ENCODE data around the gene DAB1. TPM values are rescaled to one million over a fixed set of nuclear protein-coding genes. Genes with fewer than 3 reads are reported as not detected.

The DAB1 gene
- total and polyA plus RNA-seq, 10 of the 15 experiments (the other 5 are each of a cell fraction or from before 2014, with no cell fraction given) = 0.02 to 0.10 (median 0.03) TPM; not detected in 5

GRCh38 chr1:57118948-57119603 lies 304.8 kb downstream of the DAB1 start (continued):
- no peak for TF ChIP-seq RBBP5 (conservative IDR thresholded peaks at IDR 0.05)
- no peak for TF ChIP-seq RCOR1 (conservative IDR thresholded peaks at IDR 0.05; ENCODE audit: low read depth, low read length)
- TF ChIP-seq ZNF274 (IDR thresholded peaks at IDR 0.05; ENCODE audit: insufficient read depth, insufficient read length) = no peak

- no peak for FAIRE-seq
- no peak for TF ChIP-seq NFYA (IDR thresholded peaks at IDR 0.05; ENCODE audit: borderline replicate concordance, low read depth, low read length)
- no peak for TF ChIP-seq CTCF (IDR thresholded peaks at IDR 0.05 in 2 of 3, conservative IDR thresholded peaks at IDR 0.05 in 1 of 3; ENCODE audit: control insufficient read depth in 2 of 3, extremely low read depth in 1 of 3, insufficient read depth in 1 of 3, low read depth in 3 of 3, low read length in 3 of 3)
- TF ChIP-seq SP1 (IDR thresholded peaks at IDR 0.05; ENCODE audit: low read depth, low read length) = no peak
- no peak for TF ChIP-seq CEBPB (IDR thresholded peaks at IDR 0.05; ENCODE audit: borderline replicate concordance in 1 of 2, low read depth in 2 of 2, low read length in 2 of 2)
- no peak for TF ChIP-seq KDM1A (IDR thresholded peaks at IDR 0.05; ENCODE audit: borderline replicate concordance)
- TF ChIP-seq JUNB (IDR thresholded peaks at IDR 0.05) = no peak
- TF ChIP-seq IRF4 (IDR thresholded peaks at IDR 0.05; ENCODE audit: low read depth, low read length) = no peak
- TF ChIP-seq YBX1 (IDR thresholded peaks at IDR 0.05) = no peak
- TF ChIP-seq IRF5 (IDR thresholded peaks at IDR 0.05; ENCODE audit: borderline replicate concordance) = no peak
- TF ChIP-seq ZNF217 (IDR thresholded peaks at IDR 0.05) = no peak
- TF ChIP-seq CBFB (IDR thresholded peaks at IDR 0.05; ENCODE audit: low read depth) = no peak
- TF ChIP-seq TCF7 (IDR thresholded peaks at IDR 0.05; ENCODE audit: borderline replicate concordance) = no peak
- TF ChIP-seq ZNF207 (IDR thresholded peaks at IDR 0.05; ENCODE audit: borderline replicate concordance) = no peak
- no peak for TF ChIP-seq JUND (IDR thresholded peaks at IDR 0.05; ENCODE audit: low read depth, low read length)
- no peak for TF ChIP-seq STAT3 (IDR thresholded peaks at IDR 0.05; ENCODE audit: low read depth, low read length)
- no peak for TF ChIP-seq BRCA1 (IDR thresholded peaks at IDR 0.05; ENCODE audit: low read depth, low read length)
- TF ChIP-seq IKZF1 (conservative IDR thresholded peaks at IDR 0.05) = no peak
- TF ChIP-seq MEF2B (IDR thresholded peaks at IDR 0.05; ENCODE audit: partially characterized antibody, poor library complexity, severe bottlenecking) = no peak
- ChIA-PET CTCF (interaction anchor here (1.4 kb wide), 1 partner anchor 23 kb away, joined by 3 read pairs; no protein-coding TSS in a partner anchor), RAD21 (ENCODE audit: unreplicated experiment) (interaction anchor here (1.0 kb wide), 1 partner anchor 23 kb away, joined by 3 read pairs; no protein-coding TSS in a partner anchor), POLR2A (interaction anchor here (1.7 kb wide), 1 partner anchor 9 kb away, joined by 3 read pairs; no protein-coding TSS in a partner anchor), SMC1A (ENCODE audit: uncharacterized antibody, unreplicated experiment) (interaction anchor here (0.6 to 2.2 kb wide), 4 partner anchors 8 to 1620 kb away, joined by 3 to 5 read pairs (median 3); no protein-coding TSS in a partner anchor)
- 0% methylated on average over 1 of the region's 1 CpG for WGBS (ENCODE audit: insufficient coverage, insufficient replicate concordance, low lambda C conversion rate, missing lambda C conversion rate)
- intact Hi-C loops (cut with micrococcal nuclease; ENCODE audit: unreplicated experiment) = no loop called here
- no peaks in the 10 kb centered on the region for H3K4me1 ChIP-seq (ENCODE audit: control insufficient read depth, insufficient read depth, low read length)
- no peak overlapping the region for H3K4me3 ChIP-seq
- no peak for DNase-seq (ENCODE audit: low read depth, low spot score)
- H3K9ac ChIP-seq (ENCODE audit: control insufficient read depth, insufficient read depth, low read length) = no peak overlapping the region
- H2AFZ ChIP-seq (ENCODE audit: control insufficient read depth, low read depth, low read length) = no peak overlapping the region
- H3K27me3 ChIP-seq (replicated peaks in 1 of 2; ENCODE audit: control insufficient read depth in 2 of 2, insufficient read depth in 2 of 2, low read length in 1 of 2) = no peaks in the 10 kb centered on the region
- ATAC-seq = no peak
- no peaks in the 10 kb centered on the region for H3K36me3 ChIP-seq (ENCODE audit: control insufficient read depth in 2 of 2, insufficient read depth in 2 of 2, low read length in 1 of 2)
- no peak overlapping the region for H3K27ac ChIP-seq (ENCODE audit: control insufficient read depth, insufficient read depth)
- H3K79me2 ChIP-seq (ENCODE audit: control insufficient read depth, insufficient read depth, low read length) = no peaks in the 10 kb centered on the region
- in situ Hi-C loops (cut with MboI) = no loop called here
- H4K20me1 ChIP-seq (ENCODE audit: control insufficient read depth, insufficient read depth) = no peaks in the 10 kb centered on the region
- BruUV-seq (replicated peaks) = no TSS peak
- H3K4me2 ChIP-seq (ENCODE audit: control insufficient read depth, insufficient read depth) = no peak overlapping the region
- H3K9me3 ChIP-seq (replicated peaks; ENCODE audit: control insufficient read depth, insufficient read depth, low read length) = no peaks in the 10 kb centered on the region
Measured at GRCh38 chr1:57117753-57118152, 306.1 kb downstream of the DAB1 start.
